VCaP (cell line): Measurements from ENCODE around the gene PCSK5.

Experiments
- H3K27ac ChIP-seq: fragments of 450-650 bp; 2 replicates; pipeline ENCODE4 v1.5.1; 2017
- CTCF ChIP-seq: fragments of 450-650 bp; conservative IDR thresholded peaks from 2 replicates; pipeline ENCODE4 v1.5.1; 2017; ENCODE audit warnings: mild to moderate bottlenecking, moderate library complexity

Gene PCSK5

GRCh38 chr9:76181020-76181641 lies 290.7 kb downstream of the PCSK5 start:
- peak overlapping the region; percentile 59 for H3K27ac ChIP-seq
- no peak for TF ChIP-seq CTCF

GRCh38 chr9:76181781-76182180 lies 291.3 kb downstream of the PCSK5 start:
- TF ChIP-seq CTCF: no peak
- H3K27ac ChIP-seq: peak overlapping the region; percentile 59; the same call in 1 of the 2 replicates

GRCh38 chr9:76185432-76185831 lies 295.0 kb downstream of the PCSK5 start:
- TF ChIP-seq CTCF: no peak
- H3K27ac ChIP-seq: no peak overlapping the region

GRCh38 chr9:76188286-76188685 lies 297.8 kb downstream of the PCSK5 start:
- H3K27ac ChIP-seq: no peak overlapping the region
- no peak for TF ChIP-seq CTCF

GRCh38 chr9:76188905-76189304 lies 298.4 kb downstream of the PCSK5 start:
- no peak overlapping the region for H3K27ac ChIP-seq
- TF ChIP-seq CTCF: no peak

DNA sequence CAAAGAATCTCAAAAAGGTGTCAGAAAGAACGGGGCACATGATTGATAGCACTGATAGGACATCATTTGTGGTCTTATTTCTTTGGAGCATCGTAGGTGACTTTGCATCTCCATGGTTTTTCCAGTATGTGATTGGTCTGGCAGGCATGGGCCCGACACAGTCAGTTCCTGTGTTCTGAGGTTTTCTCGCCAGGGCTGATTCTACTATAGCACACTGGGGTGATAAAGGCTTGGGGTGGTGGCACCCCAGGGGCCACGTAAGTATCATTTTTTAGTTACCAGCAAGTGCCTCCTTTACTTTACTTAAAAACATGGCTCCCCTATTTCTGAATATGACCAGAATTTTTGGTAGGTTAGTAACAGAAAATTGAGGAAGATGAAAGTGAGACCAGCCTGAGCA lies 301.0 kb downstream of the PCSK5 start:
- TF ChIP-seq CTCF: no peak
- H3K27ac ChIP-seq: no peak overlapping the region

- no peak overlapping the region for H3K27ac ChIP-seq
- TF ChIP-seq CTCF: no peak
Observed at GRCh38 chr9:76192013-76192412, 301.5 kb downstream of the PCSK5 start.
